NK-92 (cell line): ENCODE results near the gene SEC31A.
"Not testable (repeated sequence)": the region's sequence is repeated elsewhere in the genome, so short reads cannot be mapped to it uniquely, and the experiment has no call there.

Source experiments
- DNase-seq: peaks from one replicate; lab custom pipeline; 2025; ENCODE audit not compliant: unreplicated experiment; lab: John Stamatoyannopoulos, UW

The SEC31A gene

GRCh38 chr4:82890901-82891706 lies at the start of gene SEC31A:
TSS of gene SEC31A (minus strand) at chr4:82891153. CDS start at chr4:82881936, 9,217 bp downstream.
- peak; percentile 87 for DNase-seq

GRCh38 chr4:82939414-82939813 lies 48.5 kb upstream of the SEC31A start:
- DNase-seq, result no peak

- DNase-seq, result no peak
These were observed 43.5 kb upstream of the SEC31A start for GRCh38 chr4:82934441-82934840.

- no peak for DNase-seq
These were observed 40.1 kb upstream of the SEC31A start for GRCh38 chr4:82930848-82931755.

- no peak for DNase-seq
These were observed 30.8 kb upstream of the SEC31A start for GRCh38 chr4:82921795-82922194.

GRCh38 chr4:82919386-82919785 lies 28.4 kb upstream of the SEC31A start:
- DNase-seq, result no peak

GRCh38 chr4:82918091-82918490 lies 27.1 kb upstream of the SEC31A start:
- no peak for DNase-seq

GRCh38 chr4:82913968-82914367 lies 23.0 kb upstream of the SEC31A start:
- not testable (repeated sequence) for DNase-seq

- DNase-seq, result no peak
These were observed 22.4 kb upstream of the SEC31A start for GRCh38 chr4:82913305-82913704.

GRCh38 chr4:82909326-82909725 lies 18.4 kb upstream of the SEC31A start:
- DNase-seq, result no peak

- no peak for DNase-seq
These were observed 15.5 kb upstream of the SEC31A start for GRCh38 chr4:82906469-82906868.

- no peak for DNase-seq
These were observed 14.3 kb upstream of the SEC31A start for GRCh38 chr4:82905205-82905604.

GRCh38 chr4:82903737-82904136 lies 12.8 kb upstream of the SEC31A start:
- no peak for DNase-seq

GRCh38 chr4:82901183-82901718 lies 10.3 kb upstream of the SEC31A start:
- no peak for DNase-seq

- peak; percentile 91 for DNase-seq
These were observed 9.6 kb upstream of the SEC31A start, which contains the start of gene THAP9 for GRCh38 chr4:82900411-82901182. TSS of gene THAP9 (plus strand) at chr4:82900735. CDS start at chr4:82900803, 68 bp downstream.

GRCh38 chr4:82900066-82900410 lies 9.1 kb upstream of the SEC31A start:
- no peak for DNase-seq

- no peak for DNase-seq
These were observed 8.6 kb upstream of the SEC31A start for GRCh38 chr4:82899374-82900065.

- no peak for DNase-seq
These were observed 7.6 kb upstream of the SEC31A start for GRCh38 chr4:82898322-82899243.

GRCh38 chr4:82896755-82897154 lies 5.8 kb upstream of the SEC31A start:
- DNase-seq, result no peak
